ENCODE measurements around the gene ATF3. TPM values are rescaled to one million over a fixed set of nuclear protein-coding genes. Genes with fewer than 3 reads are reported as not detected.
A peak's percentile ranks its signal among the peaks of the same experiment; 100 is the strongest.

Gene ATF3
- total and polyA plus RNA-seq, 7 donors = 3.2 to 162 (median 29.4) TPM

- peak overlapping the region; percentile 73 to 81 (median 78) for H3K27ac ChIP-seq
- H3K27me3 ChIP-seq = no peaks in the 10 kb centered on the region
- H3K36me3 ChIP-seq = no peaks in the 10 kb centered on the region
- peaks cover 0 to 11% (median 9%) of the 10 kb centered on the region in 4 donors for H3K4me1 ChIP-seq
- TF ChIP-seq POLR2AphosphoS5 (IDR thresholded peaks at IDR 0.05) (no peak), CTCF (IDR thresholded peaks at IDR 0.05) (no peak), POLR2A (IDR thresholded peaks at IDR 0.05) (no peak), EP300 (IDR thresholded peaks at IDR 0.05) (no peak)
- no peaks in the 10 kb centered on the region for H3K9me3 ChIP-seq
- DNase-seq = no peak
- WGBS, 2 donors = 57 to 67% methylated on average over 3 of the region's 3 CpGs
- H3K4me3 ChIP-seq = no peak overlapping the region
- intact Hi-C loops (cut with DNase I) = loop anchor here (10.0 kb wide), 2 partner anchors 227 to 287 kb away; partner anchors contain the start of genes FLVCR1, NSL1 and TATDN3
Observed at GRCh38 chr1:212567638-212568037, 40.9 kb upstream of the ATF3 start.

DNA sequence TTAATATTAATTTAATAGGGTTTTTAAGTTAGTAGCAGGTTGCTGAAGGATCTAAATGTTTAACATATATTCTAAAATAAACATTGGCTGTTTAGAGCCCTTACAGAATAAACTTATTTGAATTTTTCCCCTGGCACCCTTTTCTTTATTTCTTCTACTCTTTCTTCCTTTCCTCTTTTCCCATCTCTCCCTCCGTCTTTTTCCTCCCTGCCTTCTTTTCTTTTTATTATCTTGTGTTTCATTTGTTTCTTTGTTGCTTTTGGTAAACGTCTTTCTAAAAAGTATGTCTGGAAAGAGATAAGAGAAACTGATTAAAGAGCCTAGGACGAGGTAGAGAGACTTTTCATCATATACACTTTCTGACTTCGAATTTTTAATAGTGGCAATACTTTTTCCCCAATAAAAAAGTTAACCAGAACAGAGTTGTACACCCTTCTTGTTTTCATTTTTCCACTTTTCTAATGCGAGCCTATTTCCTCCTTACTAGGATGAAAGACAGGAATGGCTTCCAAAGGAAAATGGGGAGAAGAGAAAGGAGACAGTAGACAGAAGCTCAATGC, 39.5 kb upstream of the ATF3 start:
- WGBS, 2 donors = 75 to 84% methylated on average over 5 of the region's 5 CpGs
- TF ChIP-seq POLR2AphosphoS5 (IDR thresholded peaks at IDR 0.05) (no peak), EP300 (IDR thresholded peaks at IDR 0.05) (no peak), POLR2A (IDR thresholded peaks at IDR 0.05) (no peak), CTCF (IDR thresholded peaks at IDR 0.05) (no peak)
- Histone ChIP-seq H3K4me3 (no peak overlapping the region), H3K27ac (no peak overlapping the region), H3K27me3 (no peaks in the 10 kb centered on the region), H3K4me1 (peaks cover 0 to 11% (median 9%) of the 10 kb centered on the region in 4 donors), H3K9me3 (no peaks in the 10 kb centered on the region), H3K36me3 (no peaks in the 10 kb centered on the region)
- no peak for DNase-seq
- intact Hi-C loops (cut with DNase I) = loop anchor here (10.0 kb wide), 2 partner anchors 226 to 286 kb away; partner anchors contain the start of genes FLVCR1, NSL1 and TATDN3

DNA sequence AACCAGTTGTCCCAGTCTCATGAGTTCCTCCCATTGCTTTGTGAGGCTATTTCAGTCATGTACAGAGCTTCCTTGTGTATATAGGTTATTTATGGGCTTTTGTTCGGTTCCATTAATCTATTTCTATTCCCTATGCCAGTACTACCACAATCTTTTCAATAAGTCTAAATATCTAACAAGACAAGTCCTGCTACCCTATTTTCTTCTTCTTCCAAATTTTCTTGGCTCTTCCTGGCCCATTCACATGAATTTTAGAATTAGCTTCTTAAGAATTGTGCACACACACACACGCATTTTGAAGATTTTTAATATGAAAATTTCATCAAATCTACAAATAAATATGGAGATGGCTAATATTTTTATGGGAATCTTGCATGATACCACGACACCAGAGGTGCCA, 33.8 kb upstream of the ATF3 start:
- H3K9me3 ChIP-seq = peaks cover 0 to 2% (median 0%) of the 10 kb centered on the region in 4 donors
- H3K36me3 ChIP-seq = no peaks in the 10 kb centered on the region
- no peak overlapping the region for H3K4me3 ChIP-seq
- intact Hi-C loops (cut with DNase I) = no loop called here
- H3K4me1 ChIP-seq = no peaks in the 10 kb centered on the region
- TF ChIP-seq CTCF (IDR thresholded peaks at IDR 0.05) (no peak), POLR2AphosphoS5 (IDR thresholded peaks at IDR 0.05) (no peak), EP300 (IDR thresholded peaks at IDR 0.05) (no peak), POLR2A (IDR thresholded peaks at IDR 0.05) (no peak)
- DNase-seq = no peak
- no peaks in the 10 kb centered on the region for H3K27me3 ChIP-seq
- WGBS, 2 donors = 87 to 91% methylated on average over 3 of the region's 3 CpGs
- H3K27ac ChIP-seq = no peak overlapping the region

GRCh38 chr1:212575333-212575732, 33.2 kb upstream of the ATF3 start:
- intact Hi-C loops (cut with DNase I) = no loop called here
- H3K4me1 ChIP-seq = no peaks in the 10 kb centered on the region
- no peaks in the 10 kb centered on the region for H3K36me3 ChIP-seq
- peaks cover 0 to 2% (median 0%) of the 10 kb centered on the region in 4 donors for H3K9me3 ChIP-seq
- no peaks in the 10 kb centered on the region for H3K27me3 ChIP-seq
- no peak overlapping the region for H3K27ac ChIP-seq
- DNase-seq = no peak
- WGBS, 2 donors = 92 to 97% methylated on average over 2 of the region's 2 CpGs
- H3K4me3 ChIP-seq = no peak overlapping the region
- TF ChIP-seq EP300 (IDR thresholded peaks at IDR 0.05) (no peak), CTCF (IDR thresholded peaks at IDR 0.05) (no peak), POLR2A (IDR thresholded peaks at IDR 0.05) (no peak), POLR2AphosphoS5 (IDR thresholded peaks at IDR 0.05) (no peak)

DNA sequence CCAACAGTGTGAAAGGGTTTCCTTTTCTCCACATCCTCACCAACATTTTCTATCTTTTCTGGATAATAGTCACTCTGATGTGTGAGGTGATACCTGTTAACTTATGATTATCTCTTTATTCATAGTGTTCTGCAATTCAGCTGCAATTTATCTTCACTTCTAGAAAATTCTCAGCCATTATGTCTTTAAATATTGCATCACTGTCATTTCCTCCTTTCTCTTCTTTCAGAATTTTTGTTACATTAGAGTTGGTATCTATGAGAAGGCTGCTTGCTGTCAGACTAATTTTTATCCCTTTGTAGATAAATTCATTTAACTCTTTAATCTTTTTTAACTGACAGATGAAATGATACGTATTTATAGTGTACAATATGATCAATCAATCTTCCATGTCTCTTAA, 30.5 kb upstream of the ATF3 start:
- no peak for DNase-seq
- Histone ChIP-seq H3K4me1 (no peaks in the 10 kb centered on the region), H3K36me3 (no peaks in the 10 kb centered on the region), H3K27me3 (no peaks in the 10 kb centered on the region), H3K27ac (no peak overlapping the region), H3K9me3 (peaks cover 0 to 2% (median 0%) of the 10 kb centered on the region in 4 donors), H3K4me3 (no peak overlapping the region)
- 88% methylated on average over 1 of the region's 1 CpG for WGBS, 2 donors
- no peak for TF ChIP-seq POLR2AphosphoS5 (IDR thresholded peaks at IDR 0.05)
- TF ChIP-seq EP300 (IDR thresholded peaks at IDR 0.05) = no peak
- no peak for TF ChIP-seq CTCF (IDR thresholded peaks at IDR 0.05)
- no peak for TF ChIP-seq POLR2A (IDR thresholded peaks at IDR 0.05)
- intact Hi-C loops (cut with DNase I) = no loop called here
